HG02943 (cell line): ENCODE data around the gene CTBP1.

Source experiments
- ATAC-seq: cut with Tn5 transposase; IDR thresholded peaks from one replicate; pipeline ENCODE4 v1.9.1; 2021; ENCODE audit warnings: mild to moderate bottlenecking, low read depth, moderate library complexity; ENCODE audit not compliant: unreplicated experiment

Gene CTBP1

DNA sequence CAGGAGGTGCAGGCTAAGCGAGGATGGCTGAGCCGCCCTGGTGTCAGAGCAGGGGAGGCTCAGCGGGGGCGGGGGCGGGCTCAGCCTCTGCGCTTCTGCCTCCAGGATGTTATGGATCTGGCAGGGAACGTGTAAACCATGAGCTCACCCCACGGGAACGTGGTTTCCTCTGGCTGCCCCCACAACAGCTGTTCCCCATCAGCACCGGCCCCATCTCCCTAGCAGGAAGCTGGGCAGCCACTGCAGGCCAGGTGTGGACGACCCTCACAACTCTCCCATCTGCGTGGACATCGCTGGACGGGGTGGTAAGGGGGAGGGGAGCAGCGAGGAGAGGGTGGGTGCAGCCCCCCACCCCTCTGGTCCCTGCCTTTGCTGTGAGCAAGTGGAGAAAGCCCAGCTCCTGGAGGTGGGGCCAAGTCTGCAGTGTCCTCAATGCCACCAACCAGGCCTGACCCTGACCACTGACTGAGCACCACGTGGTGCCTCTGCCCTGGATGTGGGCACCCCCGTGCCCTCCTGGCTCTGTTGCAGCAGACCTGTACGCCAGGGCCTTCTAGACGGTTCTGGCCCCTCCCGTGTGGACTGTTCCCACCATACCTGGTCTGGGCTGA is 48.4 kb downstream of the CTBP1 start:
- peak; percentile 2 for ATAC-seq

DNA sequence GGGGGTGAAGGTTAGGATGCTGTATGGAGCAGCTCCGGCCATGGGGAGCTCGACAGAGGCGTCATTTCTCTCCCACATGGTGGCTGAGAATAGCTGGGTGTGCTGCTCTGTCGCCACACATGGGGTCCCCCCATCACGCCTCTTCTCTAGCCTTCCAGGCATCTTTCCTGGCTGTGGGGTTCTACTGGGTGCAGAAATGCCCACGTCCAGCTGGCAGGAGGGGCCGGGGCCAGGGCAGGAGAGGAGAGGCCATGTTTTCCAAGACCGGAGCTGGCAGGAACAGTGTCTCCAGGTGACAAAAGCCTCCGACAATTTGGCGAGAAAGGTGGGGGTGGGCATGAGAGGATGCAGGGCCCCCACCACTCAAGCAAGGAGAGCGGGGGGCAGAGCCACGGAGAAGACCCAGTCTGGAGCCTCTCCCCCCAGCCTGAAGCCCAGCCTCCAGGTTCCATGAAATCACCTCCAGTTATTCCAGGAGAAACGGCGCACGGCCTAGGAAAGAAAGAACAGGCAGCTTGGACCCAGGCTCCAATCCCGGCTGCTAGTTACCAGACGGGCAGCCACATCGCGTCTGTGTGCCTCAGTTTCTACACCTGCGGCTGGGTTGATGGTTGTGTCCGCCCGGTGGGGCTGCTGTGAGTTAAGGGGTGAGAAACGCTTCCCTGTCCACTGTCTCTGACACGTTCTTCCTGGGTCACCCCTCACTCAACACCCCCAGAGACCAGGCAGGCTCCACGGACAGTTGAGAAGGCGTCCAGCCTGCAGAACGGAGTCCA is 49.2 kb downstream of the CTBP1 start:
- ATAC-seq = no peak

DNA sequence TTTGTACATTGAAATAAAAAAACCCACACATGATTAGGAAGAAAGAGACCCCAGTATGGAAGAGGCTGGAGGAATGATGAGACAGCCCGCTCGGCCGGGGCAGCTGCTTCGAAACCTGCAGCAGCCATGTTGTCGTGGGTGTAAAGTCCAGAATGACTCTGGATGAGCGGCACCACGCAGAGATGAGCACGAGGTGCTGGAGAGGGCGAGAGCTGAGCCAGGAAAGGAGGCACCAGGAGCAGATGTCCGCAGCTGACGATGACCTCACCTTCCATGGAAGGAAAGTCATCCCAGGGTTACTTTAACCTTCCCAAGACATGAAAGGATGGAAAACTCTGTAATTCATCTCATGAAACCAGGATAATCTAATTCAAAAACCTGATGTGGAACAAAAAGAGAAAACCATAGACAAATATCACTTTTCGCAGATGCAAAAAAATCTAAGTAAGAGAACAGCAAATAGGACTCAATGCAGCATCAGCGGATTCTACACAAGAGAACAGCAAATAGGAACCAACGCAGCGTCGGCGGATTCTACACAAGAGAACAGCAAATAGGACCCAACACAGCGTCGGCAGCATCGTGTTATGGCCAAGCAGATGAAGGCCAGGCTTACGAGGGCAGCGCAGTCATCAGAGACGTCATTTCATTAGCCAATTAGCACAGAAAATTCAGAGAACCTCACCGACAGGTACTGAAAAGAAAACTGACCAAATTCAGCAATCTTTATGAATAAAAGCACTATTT is 50.7 kb downstream of the CTBP1 start:
- no peak for ATAC-seq

DNA sequence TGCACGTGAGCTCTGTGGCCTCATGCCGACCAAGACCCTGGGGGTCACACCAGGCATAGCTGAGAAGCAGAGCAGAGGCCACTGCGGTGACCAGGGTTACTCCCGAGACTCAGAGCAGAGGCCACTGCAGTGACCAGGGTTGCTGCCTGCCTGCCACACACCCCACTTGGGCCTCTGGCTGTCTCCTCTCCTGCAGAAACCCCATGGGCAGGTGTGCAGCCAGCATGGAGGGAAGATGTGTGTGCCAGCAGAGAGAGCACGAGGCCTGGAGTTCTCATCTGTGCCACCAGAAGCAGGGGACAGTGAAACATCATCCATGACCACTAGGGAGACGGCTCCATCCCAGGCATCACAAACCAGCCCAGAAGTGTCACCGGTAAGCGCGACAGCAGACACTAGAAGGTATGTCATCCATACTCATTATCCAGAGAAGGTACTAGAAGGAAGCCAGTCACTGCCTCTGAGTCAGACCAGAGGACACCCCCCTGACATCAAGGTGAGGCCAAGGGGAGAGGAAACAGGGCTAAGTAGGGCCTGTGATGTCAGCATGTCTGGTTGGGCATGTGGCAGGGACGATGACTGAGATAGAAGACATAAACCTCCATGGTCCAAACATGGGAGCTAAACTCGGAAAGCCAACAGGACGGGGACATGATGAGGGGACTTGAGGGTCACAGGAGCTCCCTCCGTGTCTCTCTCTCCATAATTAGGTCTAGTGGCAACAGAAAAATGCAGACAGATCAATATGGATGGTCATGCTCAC is 52.3 kb downstream of the CTBP1 start:
- no peak for ATAC-seq

DNA sequence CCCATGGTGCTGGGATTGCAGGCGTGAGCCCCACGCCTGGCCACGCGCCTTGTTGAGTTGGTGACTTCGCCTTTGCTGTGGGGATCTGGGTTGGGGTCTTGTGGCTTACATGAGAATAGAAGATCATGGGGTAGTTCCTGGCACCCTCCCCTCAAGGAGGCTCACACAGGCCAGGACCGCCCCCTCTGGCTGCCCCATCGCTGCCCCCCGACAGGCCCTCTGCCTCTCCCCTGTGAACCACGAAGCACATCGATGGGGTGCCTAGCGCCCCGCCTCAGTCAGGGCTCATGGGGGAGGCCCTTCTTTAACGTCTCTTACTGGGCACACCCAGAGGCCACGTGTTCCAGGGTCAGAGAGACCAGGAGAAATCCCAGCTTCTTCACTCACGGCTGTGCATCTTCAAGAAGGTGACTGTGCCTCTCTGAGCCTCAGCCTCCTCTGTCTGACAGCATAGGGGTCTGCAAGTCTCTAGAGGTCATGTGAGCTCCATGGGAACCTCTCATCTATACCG is 53.0 kb downstream of the CTBP1 start:
- ATAC-seq = no peak

DNA sequence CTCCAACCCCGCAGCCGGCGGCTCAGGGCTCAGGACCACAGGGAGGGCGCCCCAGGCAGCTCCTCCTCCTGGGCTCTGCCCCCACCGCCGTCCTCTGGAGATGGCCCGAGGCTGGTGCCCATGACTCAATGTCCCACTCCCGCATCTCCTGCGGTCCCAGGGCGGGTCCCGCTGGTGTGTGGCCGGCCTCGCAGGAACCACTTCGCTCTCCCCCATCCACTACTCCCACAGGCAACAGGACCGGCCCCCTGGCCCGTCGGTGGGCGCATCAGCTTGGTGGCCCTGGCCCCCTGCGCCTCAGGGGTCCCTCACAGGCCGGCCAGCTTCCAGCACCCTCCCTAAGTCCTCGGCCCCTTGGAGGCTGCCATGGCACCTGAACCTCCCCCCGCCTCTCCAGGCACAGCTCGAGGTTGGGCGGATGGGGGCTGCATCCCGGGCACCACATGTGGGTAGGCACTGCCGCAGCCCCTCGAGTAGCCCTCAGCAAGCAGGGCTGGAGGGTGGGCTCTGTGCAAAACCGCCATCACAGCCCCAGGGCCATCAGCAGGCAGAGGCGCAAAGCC is 53.7 kb downstream of the CTBP1 start:
- no peak for ATAC-seq

DNA sequence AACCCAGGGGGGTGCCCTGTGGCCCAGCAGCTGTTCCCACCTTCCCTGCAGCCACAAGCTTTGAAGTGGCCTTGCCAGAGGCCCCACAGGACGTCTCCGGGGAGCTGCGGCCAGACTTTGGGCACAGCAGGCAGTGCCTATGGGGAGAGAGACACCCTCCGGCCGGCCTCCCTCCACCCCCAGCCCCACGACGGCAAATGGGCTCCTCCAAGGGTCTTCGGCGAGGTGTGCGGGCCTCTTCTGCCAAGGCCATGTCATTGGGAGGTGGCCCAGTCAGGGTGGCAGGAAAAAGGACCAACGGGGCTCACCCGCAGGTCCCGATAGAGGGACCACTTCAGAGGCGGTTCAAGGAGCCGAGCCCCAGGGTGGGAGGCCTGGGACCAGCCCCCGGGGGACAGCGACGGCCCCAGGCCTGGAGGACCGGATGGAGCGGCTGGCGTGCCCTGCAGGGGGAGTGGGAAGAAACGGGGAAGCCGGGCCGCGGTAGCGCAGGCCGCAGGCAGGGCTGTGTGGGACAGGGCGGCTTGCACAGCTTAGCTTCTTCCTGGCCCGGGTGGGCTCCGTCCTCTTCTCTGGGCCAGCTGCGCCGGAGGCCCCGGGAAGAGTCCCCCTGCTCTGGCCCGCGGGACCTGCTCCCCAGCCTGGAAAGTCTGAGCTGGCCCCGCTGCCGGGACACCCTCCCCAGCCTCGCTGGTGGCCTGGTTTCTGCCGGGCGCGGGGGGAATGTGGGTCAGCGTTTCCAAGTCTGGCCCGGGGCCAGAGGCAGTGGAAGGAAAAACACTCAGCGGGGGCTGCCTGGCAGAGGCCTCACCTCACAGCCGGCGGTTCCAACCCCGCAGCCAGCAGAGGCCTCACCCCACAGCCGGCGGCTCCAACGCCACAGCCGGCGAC is 54.7 kb downstream of the CTBP1 start:
- no peak for ATAC-seq

DNA sequence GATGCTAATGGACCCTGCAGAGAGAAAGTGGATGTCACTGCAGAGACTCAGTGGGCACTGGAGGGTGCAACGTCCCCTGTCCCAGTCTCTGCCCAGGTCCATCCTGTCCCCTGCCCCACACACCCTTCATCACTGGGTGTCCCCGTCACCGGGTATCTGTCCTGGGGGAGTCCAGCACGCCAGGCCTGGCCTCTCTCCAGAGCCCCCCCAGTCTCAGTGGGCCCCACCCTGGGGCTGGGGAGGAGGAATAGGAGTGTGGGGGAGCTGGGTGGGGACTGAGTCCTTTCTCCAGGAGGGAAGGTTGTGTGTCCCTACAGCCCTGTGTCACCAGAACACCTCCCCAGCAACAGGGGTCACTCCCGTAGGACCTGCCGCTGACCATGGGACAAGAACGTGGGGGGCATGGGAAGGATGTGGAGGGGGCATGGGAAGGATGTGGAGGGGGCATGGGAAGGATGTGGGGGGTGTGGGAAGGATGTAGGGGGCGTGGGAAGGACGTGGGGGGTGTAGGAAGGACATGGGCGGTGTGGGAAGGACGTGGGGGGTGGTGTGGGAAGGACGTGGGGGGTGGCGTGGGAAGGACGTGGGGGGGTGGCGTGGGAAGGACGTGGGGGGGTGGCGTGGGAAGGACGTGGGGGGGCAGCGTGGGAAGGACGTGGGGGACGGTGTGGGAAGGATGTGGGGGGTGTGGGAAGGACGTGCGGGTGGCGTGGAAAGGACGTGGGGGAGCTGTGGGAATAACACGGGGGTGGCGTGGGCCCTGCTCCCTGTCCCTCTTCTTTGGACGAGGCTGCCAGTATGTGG is 55.5 kb downstream of the CTBP1 start:
- no peak for ATAC-seq

DNA sequence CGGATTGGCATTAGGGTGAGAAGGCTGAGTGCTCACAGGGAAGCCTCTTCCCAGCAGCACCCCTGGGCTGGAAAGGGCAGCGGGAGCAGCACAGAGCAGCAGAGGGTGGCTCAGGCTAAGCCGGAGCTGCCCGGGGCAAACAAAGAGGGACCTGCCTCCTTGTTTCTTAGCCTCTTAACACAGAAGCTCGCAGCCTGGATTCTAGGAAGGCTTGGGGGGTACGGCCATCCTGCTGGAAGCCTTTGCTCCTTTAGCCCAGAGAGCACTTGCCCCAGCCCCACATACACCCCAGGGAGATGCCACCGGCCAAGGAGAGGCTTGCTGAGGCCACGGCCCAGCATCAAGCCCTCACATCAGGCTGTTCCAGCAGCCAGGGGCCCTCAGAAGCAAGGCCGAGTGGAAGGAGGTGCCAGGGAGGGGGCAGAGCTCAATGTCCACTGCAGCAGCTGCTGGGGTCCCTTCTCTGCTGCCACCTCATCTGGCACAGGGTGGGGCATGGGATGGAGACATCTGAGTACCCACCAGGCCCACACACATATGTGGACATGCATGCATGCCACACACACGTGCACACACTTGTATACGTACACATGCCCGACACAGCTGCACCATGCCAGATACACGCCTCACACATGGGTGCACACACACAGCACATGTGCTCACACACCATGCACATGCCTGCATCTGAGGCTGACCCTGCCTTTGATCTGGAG is 56.3 kb downstream of the CTBP1 start:
- ATAC-seq = no peak

DNA sequence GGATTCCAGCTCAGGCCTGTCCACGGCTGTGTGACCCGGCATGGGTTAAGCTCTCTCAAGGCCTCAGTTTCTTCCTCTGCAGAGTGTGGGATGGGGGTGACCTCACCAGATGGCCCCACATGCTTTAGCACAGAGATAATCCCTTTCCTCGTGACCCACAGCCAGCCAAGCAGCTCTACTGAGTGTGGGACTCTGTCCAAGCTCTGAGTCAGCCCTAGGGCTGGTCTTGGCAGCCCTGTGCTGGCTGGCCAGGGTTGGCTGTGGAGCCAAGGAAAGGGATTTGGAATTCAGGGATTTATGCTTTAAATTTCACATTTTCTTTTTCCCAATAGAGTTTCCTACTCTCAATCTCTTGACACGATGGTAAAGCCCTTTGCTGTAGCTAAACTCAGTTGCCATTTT is 56.8 kb downstream of the CTBP1 start:
- ATAC-seq = no peak

DNA sequence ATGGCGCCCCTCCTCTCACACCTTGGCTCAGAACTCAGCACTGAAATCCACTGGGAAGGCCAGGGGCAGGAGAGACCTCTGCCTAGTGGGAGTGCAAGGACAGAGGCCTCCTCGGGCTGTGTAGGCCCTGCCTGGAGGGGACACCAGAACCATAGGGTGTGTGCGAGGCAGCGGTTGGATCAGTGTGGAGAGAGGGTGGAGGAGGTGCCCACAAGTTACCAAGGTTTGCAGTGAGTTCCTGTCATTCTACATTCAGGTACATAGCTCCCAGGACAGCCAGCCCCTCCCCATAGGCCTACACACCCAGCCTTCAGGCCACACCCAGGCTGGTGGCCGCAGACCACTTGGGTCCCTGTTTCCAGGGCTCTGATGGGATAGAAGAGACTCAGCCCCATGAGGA is 57.3 kb downstream of the CTBP1 start:
- ATAC-seq = no peak

DNA sequence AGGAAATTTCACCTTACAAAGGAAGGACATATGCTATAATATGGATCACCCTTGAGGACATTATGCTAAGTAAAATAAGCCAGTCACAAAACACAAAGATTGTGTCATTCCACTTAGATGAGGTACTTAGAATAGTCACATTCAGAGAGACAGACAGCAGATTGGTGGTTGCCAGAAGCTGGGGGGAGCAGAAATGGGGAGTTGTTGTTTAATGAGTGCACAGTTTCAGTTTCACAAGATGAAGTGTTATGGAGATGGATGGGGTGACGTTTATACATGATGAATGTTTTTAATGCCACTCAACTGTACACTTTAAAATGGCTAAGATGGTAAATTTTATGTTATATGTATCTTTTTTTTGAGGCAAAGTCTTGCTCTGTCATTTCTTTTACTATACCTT is 61.7 kb downstream of the CTBP1 start:
- ATAC-seq = no peak

DNA sequence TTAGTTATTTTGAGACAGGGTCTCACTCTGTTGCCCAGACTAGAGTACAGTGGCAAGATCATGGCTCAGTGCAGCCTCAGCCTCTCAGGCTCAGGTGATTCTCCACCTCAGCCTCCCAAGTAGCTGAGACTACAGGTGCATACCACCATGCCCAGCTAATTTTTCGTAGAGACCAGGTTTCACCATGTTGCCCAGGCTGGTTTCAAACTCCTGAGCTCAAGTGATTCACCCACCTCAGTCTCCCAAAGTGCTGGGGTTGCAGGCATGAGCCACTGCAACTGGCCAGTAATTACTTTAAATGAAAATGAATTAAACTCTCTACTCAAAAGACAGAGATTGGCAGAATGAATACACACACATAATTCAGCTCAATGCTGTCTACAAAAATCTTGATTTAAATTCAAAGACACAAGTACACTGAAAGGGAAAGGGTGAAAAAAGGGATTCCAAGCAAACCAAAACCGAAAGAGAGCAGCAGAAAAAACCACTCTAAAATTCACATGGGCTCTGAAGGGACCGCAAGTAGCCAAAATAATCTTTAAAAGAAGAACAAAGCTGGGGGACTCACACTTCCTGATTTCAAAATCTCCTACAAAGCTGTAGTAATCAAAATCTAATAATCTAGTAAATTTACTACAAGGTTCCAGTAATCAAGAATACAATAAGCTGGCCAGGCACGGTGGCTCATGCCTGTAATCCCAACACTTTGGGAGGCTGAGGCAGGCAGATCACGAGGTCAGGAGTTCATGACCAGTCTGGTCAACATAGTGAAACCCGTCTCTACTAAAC is 64.8 kb downstream of the CTBP1 start:
- ATAC-seq = no peak

DNA sequence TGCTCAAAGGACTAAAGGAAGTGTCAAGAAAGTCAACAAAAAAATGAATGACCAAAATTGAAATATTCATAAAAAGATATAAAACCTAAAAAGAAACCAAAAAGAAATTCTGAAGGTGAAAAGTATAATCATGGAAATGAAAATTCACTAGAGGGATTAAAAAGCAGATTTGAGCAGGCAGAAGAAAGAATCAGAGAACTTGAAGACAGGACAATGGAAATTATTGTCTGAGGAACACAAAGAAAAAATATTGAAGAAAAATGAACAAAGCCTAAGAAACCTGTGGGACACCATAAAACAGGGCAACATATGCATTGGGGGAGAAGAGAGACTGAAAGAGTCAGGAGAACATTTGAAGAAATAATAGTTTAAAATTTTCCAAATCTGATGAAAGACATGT is 66.6 kb downstream of the CTBP1 start:
- ATAC-seq = no peak

DNA sequence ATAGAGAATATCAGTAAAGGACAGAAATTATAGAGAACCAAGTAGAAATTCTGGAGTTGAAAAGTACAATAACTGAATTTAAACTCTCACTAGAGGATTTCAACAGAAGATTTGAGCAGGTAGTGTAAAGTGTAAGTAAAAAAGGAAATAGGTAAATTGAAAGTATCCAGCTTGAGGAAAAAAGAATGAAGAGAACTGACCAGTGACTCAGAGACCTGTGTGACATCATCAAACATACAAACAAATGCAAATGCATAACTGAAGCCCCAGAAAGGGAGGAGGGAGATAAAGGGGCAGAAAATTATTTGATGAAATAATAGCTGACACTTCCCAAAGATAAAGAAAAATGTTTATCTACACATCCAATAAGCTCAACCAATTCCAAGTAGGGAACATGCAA is 68.3 kb downstream of the CTBP1 start:
- no peak for ATAC-seq

DNA sequence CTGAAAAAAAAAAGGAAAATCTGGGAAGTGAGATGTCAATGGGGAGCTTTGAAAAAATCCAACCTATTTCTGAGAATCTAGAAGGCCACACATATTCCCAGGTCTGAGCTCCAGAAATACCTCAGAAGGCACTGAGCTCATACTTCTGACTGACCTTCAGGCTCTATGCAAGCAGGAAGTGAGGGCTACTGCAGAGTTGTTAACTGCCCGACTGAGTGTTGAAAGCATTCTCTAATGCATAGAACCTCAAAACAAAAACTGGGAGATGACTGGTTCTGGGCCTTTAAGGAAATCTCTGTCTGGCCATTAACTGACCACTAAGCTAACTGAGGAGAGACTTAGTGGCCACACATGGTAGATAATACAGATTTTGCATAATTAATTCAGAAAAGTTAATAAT is 69.0 kb downstream of the CTBP1 start:
- ATAC-seq = no peak

DNA sequence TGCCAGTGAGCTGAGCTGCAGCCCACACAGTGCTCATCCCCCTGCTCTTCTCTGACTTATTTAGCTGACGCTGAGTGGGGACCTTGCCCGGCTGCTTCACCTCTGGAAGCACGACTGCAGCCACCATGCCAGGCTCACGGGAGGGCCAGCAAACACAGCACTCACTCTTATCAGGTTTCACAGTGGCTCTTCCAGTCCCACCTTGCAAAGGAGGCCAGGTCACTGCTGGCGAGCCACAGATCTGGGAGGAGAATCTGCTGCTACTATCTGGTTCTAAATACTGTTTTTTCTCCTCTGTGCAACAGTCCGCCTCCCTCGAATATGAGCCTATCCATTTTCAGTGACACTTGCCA is 69.9 kb downstream of the CTBP1 start:
- no peak for ATAC-seq
